ENCODE data around the gene ASF1B. TPM values are rescaled to one million over a fixed set of nuclear protein-coding genes. Genes with fewer than 3 reads are reported as not detected.

The ASF1B gene
- total and polyA plus RNA-seq, 2 donors (not counting 3 experiments of a cell fraction or from before 2014, with no cell fraction given) = 39.1 to 42.4 TPM

DNA sequence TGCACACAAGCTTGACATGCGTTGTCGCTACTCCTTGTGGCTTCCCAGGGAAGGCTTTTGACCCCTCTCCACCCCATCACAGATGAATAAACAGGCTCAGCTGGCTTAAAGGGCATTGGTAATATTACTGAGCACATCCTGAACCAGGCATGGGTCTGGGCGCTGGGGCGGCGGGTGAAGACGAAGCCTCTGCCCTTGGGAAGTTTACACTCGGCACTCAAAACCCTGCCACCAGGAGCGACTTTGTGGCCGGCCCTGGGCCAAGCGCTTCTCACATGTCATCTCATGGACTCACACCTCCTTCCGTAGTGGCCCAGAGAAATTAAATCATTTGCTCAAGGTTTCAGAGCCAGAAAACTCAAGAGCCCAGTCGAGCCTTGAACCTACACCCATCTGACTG is 32.6 kb upstream of the ASF1B start:
- Histone ChIP-seq H3K9me3 (replicated peaks; ENCODE audit: control insufficient read depth, insufficient read depth, low read length) (no peaks in the 10 kb centered on the region), H3K27ac (ENCODE audit: insufficient read depth, low read depth, low read length) (no peak overlapping the region), H3K79me2 (ENCODE audit: control insufficient read depth, insufficient read depth, low read length) (no peaks in the 10 kb centered on the region), H3K4me3 (replicated peaks in 1 of 3; ENCODE audit: insufficient read depth in 1 of 3, low read depth in 1 of 3, low read length in 3 of 3) (no peak overlapping the region), H3K4me1 (ENCODE audit: control insufficient read depth, extremely low read depth, insufficient read depth, low read length) (no peaks in the 10 kb centered on the region), H3K9ac (replicated peaks; ENCODE audit: extremely low read depth, insufficient read depth, low read length) (no peak overlapping the region), H3K27me3 (ENCODE audit: control insufficient read depth in 2 of 2, insufficient read depth in 2 of 2, low read length in 2 of 2) (no peaks in the 10 kb centered on the region), H3K36me3 (ENCODE audit: control insufficient read depth in 2 of 2, extremely low read depth in 1 of 2, insufficient read depth in 2 of 2, low read length in 2 of 2) (no peaks in the 10 kb centered on the region), H4K20me1 (replicated peaks; ENCODE audit: control insufficient read depth, extremely low read depth, insufficient read depth, low read length) (no peaks in the 10 kb centered on the region), H3K9me1 (replicated peaks; ENCODE audit: control insufficient read depth, extremely low read depth, insufficient read depth, low read length) (no peaks in the 10 kb centered on the region), H2AFZ (ENCODE audit: low read depth, low read length) (no peak overlapping the region), H3K4me2 (ENCODE audit: insufficient read depth, low read length) (no peak overlapping the region)
- FAIRE-seq (no peak), DNase-seq (ENCODE audit: low read depth, low spot score) (no peak)
- TF ChIP-seq JUN (IDR thresholded peaks at IDR 0.05; ENCODE audit: borderline replicate concordance, insufficient read depth, insufficient read length, low read depth) (no peak), POLR2A (IDR thresholded peaks at IDR 0.05; ENCODE audit: low read depth, low read length) (no peak), GATA2 (IDR thresholded peaks at IDR 0.05; ENCODE audit: insufficient read depth, insufficient read length, low read depth, low read length) (no peak), EZH2 (IDR thresholded peaks at IDR 0.05; ENCODE audit: borderline replicate concordance, low read depth, low read length, severe bottlenecking) (no peak), FOS (IDR thresholded peaks at IDR 0.05; ENCODE audit: borderline replicate concordance, insufficient read depth, low read length) (no peak), MYC (IDR thresholded peaks at IDR 0.05; ENCODE audit: low read depth, low read length) (no peak), POLR2AphosphoS5 (IDR thresholded peaks at IDR 0.05; ENCODE audit: insufficient read depth, low read depth, low read length) (no peak)
- TF ChIP-seq, protein P1, sequence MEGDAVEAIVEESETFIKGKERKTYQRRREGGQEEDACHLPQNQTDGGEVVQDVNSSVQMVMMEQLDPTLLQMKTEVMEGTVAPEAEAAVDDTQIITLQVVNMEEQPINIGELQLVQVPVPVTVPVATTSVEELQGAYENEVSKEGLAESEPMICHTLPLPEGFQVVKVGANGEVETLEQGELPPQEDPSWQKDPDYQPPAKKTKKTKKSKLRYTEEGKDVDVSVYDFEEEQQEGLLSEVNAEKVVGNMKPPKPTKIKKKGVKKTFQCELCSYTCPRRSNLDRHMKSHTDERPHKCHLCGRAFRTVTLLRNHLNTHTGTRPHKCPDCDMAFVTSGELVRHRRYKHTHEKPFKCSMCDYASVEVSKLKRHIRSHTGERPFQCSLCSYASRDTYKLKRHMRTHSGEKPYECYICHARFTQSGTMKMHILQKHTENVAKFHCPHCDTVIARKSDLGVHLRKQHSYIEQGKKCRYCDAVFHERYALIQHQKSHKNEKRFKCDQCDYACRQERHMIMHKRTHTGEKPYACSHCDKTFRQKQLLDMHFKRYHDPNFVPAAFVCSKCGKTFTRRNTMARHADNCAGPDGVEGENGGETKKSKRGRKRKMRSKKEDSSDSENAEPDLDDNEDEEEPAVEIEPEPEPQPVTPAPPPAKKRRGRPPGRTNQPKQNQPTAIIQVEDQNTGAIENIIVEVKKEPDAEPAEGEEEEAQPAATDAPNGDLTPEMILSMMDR (IDR thresholded peaks at IDR 0.05; ENCODE audit: extremely low read depth in 1 of 2, insufficient read depth in 1 of 2, low read depth in 1 of 2, low read length in 2 of 2) = no peak
- TF ChIP-seq, protein P2, sequence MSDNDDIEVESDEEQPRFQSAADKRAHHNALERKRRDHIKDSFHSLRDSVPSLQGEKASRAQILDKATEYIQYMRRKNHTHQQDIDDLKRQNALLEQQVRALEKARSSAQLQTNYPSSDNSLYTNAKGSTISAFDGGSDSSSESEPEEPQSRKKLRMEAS (IDR thresholded peaks at IDR 0.05; ENCODE audit: insufficient read depth, insufficient read length) = no peak
- CTCF ChIA-PET = interaction anchor here (0.7 to 1.9 kb wide), 2 partner anchors 21 to 33 kb away, joined by 5 to 7 read pairs; partner anchors contain the start of gene ASF1B
- BruUV-seq (replicated peaks) = no TSS peak
- POLR2A ChIA-PET = no interaction called here
- intact Hi-C loops (cut with micrococcal nuclease) = no loop called here
- dilution Hi-C loops (cut with MboI; ENCODE audit: extremely low pct_ligation_motif_present, low sequenced_read_pairs) = no loop called here
